Mesothelial cell of epicardium (in vitro differentiated cells): ENCODE measurements around the gene C6orf52. TPM values are rescaled to one million over a fixed set of nuclear protein-coding genes. Genes with fewer than 3 reads are reported as not detected.

ENCODE experiments used
- DNase-seq, 2 experiments: peaks; one replicate each; pipeline ENCODE4 v3.0.0; 2021; ENCODE audit warnings: low spot score in 2 of 2; ENCODE audit not compliant: unreplicated experiment in 2 of 2
- H3K27ac Mint-ChIP-seq: 2 replicates; pipeline ENCODE4 v1.8.0; 2021; ENCODE audit warnings: mixed read lengths
- H3K27me3 Mint-ChIP-seq: 2 replicates; pipeline ENCODE4 v1.8.0; 2021; ENCODE audit warnings: low read depth, mixed read lengths
- H3K36me3 Mint-ChIP-seq: 2 replicates; pipeline ENCODE4 v1.8.0; 2021; ENCODE audit warnings: mixed read lengths
- H3K4me1 Mint-ChIP-seq: 2 replicates; pipeline ENCODE4 v1.8.0; 2021; ENCODE audit warnings: mixed read lengths
- H3K4me3 Mint-ChIP-seq: 2 replicates; pipeline ENCODE4 v1.8.0; 2021; ENCODE audit warnings: mild to moderate bottlenecking, moderate library complexity, mixed read lengths
- H3K9me3 Mint-ChIP-seq: 2 replicates; pipeline ENCODE4 v1.8.0; 2021; ENCODE audit warnings: mixed read lengths
- CTCF ChIP-seq: fragments of 200-600 bp; sonication (generic); IDR thresholded peaks from one replicate; pipeline ENCODE4 v1.5.0; 2021; ENCODE audit warnings: antibody characterized with exemption; ENCODE audit not compliant: unreplicated experiment
- total RNA-seq: library from RNA; stranded (reverse); gene quantifications from 3 replicates; pipeline ENCODE4 v1.2.1, GENCODE V29; 2021

The C6orf52 gene
- total RNA-seq, 1 donor from 2014 or later, result 3.1 TPM

GRCh38 chr6:10685092-10685915, 9.1 kb downstream of the C6orf52 start:
- Mint-ChIP-seq H3K4me3 (no peak overlapping the region), H3K9me3 (peaks cover 8% of the 10 kb centered on the region), H3K27ac (no peak overlapping the region), H3K27me3 (peaks cover 31% of the 10 kb centered on the region), H3K36me3 (no peaks in the 10 kb centered on the region), H3K4me1 (no peaks in the 10 kb centered on the region)
- no peak for TF ChIP-seq CTCF
- DNase-seq, result no peak

GRCh38 chr6:10684618-10685017, 9.8 kb downstream of the C6orf52 start:
- H3K4me1 Mint-ChIP-seq, result no peaks in the 10 kb centered on the region
- peaks cover 32% of the 10 kb centered on the region for H3K27me3 Mint-ChIP-seq
- H3K27ac Mint-ChIP-seq, result no peak overlapping the region
- no peak overlapping the region for H3K4me3 Mint-ChIP-seq
- TF ChIP-seq CTCF, result no peak
- no peak for DNase-seq
- peaks cover 8% of the 10 kb centered on the region for H3K9me3 Mint-ChIP-seq
- H3K36me3 Mint-ChIP-seq, result no peaks in the 10 kb centered on the region

GRCh38 chr6:10682355-10682988, 11.9 kb downstream of the C6orf52 start:
- Mint-ChIP-seq H3K27ac (no peak overlapping the region), H3K27me3 (peaks cover 27% of the 10 kb centered on the region), H3K4me3 (no peak overlapping the region), H3K36me3 (no peaks in the 10 kb centered on the region), H3K4me1 (no peaks in the 10 kb centered on the region), H3K9me3 (peaks cover 8% of the 10 kb centered on the region)
- no peak for TF ChIP-seq CTCF
- no peak for DNase-seq

- no peak overlapping the region for H3K27ac Mint-ChIP-seq
- no peaks in the 10 kb centered on the region for H3K36me3 Mint-ChIP-seq
- H3K4me3 Mint-ChIP-seq, result no peak overlapping the region
- no peak for DNase-seq
- H3K9me3 Mint-ChIP-seq, result peaks cover 8% of the 10 kb centered on the region
- TF ChIP-seq CTCF, result no peak
- peaks cover 22% of the 10 kb centered on the region for H3K27me3 Mint-ChIP-seq
- no peaks in the 10 kb centered on the region for H3K4me1 Mint-ChIP-seq
Observed at GRCh38 chr6:10681795-10682194, 12.6 kb downstream of the C6orf52 start.

- no peaks in the 10 kb centered on the region for H3K4me1 Mint-ChIP-seq
- no peak overlapping the region for H3K27ac Mint-ChIP-seq
Observed at GRCh38 chr6:10678456-10678855, 16.0 kb downstream of the C6orf52 start.

More at GRCh38 chr6:10678456-10678855, 16.0 kb downstream of the C6orf52 start:
- no peaks in the 10 kb centered on the region for H3K36me3 Mint-ChIP-seq
- peaks cover 15% of the 10 kb centered on the region for H3K9me3 Mint-ChIP-seq
- DNase-seq, result no peak
- no peak for TF ChIP-seq CTCF
- H3K4me3 Mint-ChIP-seq, result no peak overlapping the region
- H3K27me3 Mint-ChIP-seq, result peaks cover 2% of the 10 kb centered on the region
